Sigmoid colon (tissue), 4 donors: ENCODE measurements around the gene MPV17.

Experiments used
- EP300 ChIP-seq, 4 donors: sonication (generic); formaldehyde crosslinking; IDR thresholded peaks; one replicate each; pipeline ENCODE4 v1.6.1; 2017; ENCODE audit warnings: antibody characterized with exemption in 4 of 4
- TF ChIP-seq, protein P1 (sequence below), 4 experiments: fragments of 450-650 bp in 3 of 4; fragments of 200-600 bp in 1 of 4; IDR thresholded peaks; one replicate each; pipeline ENCODE4 v1.5.1; 2016 to 2019; ENCODE audit warnings: antibody characterized with exemption in 4 of 4, mild to moderate bottlenecking in 3 of 4, moderate library complexity in 2 of 4

DNA sequence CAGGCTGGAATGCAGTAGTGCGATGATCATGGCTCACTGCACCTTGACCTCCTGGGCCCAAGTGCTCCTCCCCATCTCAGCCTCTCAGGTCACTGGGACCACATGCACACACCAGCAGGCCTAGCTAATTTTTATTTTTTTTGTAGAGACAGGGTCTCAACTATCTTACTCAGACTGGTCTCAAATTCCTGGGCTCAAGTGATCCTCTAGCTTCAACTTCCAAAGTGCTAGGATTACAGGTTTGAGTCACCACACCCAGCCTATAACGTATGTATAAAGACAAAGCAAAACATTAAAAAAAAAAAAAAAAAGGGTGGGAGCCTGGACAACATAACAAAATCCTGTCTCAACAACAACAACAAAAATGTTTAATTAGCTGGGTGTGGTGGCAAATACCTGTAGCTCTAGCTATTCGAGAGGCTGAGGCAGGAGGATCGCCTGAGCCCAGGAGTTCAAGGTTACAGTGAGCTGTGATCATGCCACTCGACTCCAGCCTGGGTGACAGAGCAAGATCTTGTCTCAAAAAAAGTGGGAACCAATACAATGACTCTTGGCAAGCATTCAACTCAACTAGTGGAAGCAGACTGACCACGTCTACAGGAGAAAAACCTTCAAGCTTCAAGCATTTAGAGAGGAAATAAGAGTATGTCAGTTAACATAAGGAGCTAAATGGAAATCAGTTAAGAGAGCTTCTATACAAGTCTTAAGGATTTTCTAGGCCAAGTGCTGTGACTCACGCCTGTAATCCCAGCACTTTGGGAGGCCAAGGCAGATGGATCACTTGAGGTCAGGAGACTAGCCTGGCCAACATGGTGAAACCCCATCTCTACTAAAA lies 31.1 kb upstream of the MPV17 start:
- TF ChIP-seq, protein P1, sequence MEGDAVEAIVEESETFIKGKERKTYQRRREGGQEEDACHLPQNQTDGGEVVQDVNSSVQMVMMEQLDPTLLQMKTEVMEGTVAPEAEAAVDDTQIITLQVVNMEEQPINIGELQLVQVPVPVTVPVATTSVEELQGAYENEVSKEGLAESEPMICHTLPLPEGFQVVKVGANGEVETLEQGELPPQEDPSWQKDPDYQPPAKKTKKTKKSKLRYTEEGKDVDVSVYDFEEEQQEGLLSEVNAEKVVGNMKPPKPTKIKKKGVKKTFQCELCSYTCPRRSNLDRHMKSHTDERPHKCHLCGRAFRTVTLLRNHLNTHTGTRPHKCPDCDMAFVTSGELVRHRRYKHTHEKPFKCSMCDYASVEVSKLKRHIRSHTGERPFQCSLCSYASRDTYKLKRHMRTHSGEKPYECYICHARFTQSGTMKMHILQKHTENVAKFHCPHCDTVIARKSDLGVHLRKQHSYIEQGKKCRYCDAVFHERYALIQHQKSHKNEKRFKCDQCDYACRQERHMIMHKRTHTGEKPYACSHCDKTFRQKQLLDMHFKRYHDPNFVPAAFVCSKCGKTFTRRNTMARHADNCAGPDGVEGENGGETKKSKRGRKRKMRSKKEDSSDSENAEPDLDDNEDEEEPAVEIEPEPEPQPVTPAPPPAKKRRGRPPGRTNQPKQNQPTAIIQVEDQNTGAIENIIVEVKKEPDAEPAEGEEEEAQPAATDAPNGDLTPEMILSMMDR (IDR thresholded peaks at IDR 0.05) = no peak
- no peak for TF ChIP-seq EP300 (IDR thresholded peaks at IDR 0.05)
